ENCODE data around the gene MUCL1. TPM values are rescaled to one million over a fixed set of nuclear protein-coding genes. Genes with fewer than 3 reads are reported as not detected.

Gene MUCL1
- total RNA-seq (2014; rRNA removed; shearing (Covaris generic)) = not detected in 2 replicates

DNA sequence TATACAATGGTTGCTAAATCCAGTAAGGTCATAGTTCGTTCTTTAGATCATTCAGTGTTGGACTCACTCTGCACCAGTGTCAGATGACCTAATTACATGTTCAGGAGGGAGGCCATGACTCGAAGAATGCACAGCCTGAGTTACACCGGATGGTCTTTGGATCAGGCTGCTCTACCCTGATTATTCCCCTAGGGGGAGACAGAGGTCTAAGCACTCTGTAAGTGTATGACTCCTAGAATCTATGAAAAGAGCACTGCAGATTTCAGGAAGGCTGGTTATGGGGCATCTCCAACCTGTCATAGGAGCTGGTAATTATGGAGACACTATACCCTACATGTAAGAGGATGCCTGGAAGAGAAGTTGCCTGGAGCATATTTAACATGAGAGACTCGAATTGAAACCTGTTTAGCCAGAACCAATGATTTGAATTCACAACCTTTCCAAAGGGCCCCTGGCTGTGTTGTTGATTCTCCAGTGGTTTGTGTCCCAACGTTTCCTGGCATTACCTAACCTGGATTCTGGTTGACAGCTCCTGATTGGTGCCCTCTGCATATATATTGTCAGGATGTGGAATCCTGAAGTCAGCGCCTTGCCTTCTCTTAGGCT, at the start of gene MUCL1:
TSS of gene MUCL1 (plus strand) at position 584 of the 606 bp plus-strand sequence. CDS start 67 bp downstream, outside the sequence.
- H3K36me3 ChIP-seq (replicated peaks; ENCODE audit: control insufficient read depth, insufficient read depth, low read length) = no peaks in the 10 kb centered on the region
- H3K4me3 ChIP-seq (ENCODE audit: insufficient read depth, low read depth, low read length) = no peak within 1 kb of the TSS
- H3K27me3 ChIP-seq (ENCODE audit: control insufficient read depth, insufficient read depth, low read length) = peaks cover 7% of the 10 kb centered on the region
- DNase-seq = peak; percentile 37

DNA sequence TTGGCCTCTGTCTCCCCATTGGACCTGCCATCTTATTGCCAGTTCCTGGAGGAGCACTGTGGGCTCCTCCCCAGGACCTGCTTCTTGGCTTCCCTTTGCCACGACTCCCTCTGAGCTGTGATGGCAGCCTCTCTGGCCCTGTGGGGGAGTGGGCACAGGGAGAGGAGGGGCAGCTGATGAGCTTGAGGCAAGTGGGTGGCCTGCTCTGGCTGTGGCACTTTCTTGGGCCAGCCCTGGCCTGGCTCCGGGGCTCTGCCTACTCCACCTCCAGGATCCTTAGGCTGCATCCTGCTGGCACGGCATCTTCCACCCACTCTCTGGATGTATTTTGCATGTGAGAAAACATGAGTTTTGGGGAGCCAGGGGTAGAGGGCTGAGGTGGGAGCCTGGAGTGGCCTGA, 32.6 kb upstream of the MUCL1 start:
- DNase-seq = no peak
- H3K36me3 ChIP-seq (replicated peaks; ENCODE audit: control insufficient read depth, insufficient read depth, low read length) = no peaks in the 10 kb centered on the region
- H3K4me3 ChIP-seq (ENCODE audit: insufficient read depth, low read depth, low read length) = no peak overlapping the region
- no peaks in the 10 kb centered on the region for H3K27me3 ChIP-seq (ENCODE audit: control insufficient read depth, insufficient read depth, low read length)

- Histone ChIP-seq H3K27me3 (ENCODE audit: control insufficient read depth, insufficient read depth, low read length) (no peaks in the 10 kb centered on the region), H3K36me3 (replicated peaks; ENCODE audit: control insufficient read depth, insufficient read depth, low read length) (no peaks in the 10 kb centered on the region), H3K4me3 (ENCODE audit: insufficient read depth, low read depth, low read length) (no peak overlapping the region)
- DNase-seq = peak; percentile 6
These were observed 29.9 kb upstream of the MUCL1 start for GRCh38 chr12:54824402-54824801.

GRCh38 chr12:54829511-54829910, 24.8 kb upstream of the MUCL1 start:
- no peak for DNase-seq
- Histone ChIP-seq H3K27me3 (ENCODE audit: control insufficient read depth, insufficient read depth, low read length) (no peaks in the 10 kb centered on the region), H3K4me3 (ENCODE audit: insufficient read depth, low read depth, low read length) (no peak overlapping the region), H3K36me3 (replicated peaks; ENCODE audit: control insufficient read depth, insufficient read depth, low read length) (no peaks in the 10 kb centered on the region)

DNA sequence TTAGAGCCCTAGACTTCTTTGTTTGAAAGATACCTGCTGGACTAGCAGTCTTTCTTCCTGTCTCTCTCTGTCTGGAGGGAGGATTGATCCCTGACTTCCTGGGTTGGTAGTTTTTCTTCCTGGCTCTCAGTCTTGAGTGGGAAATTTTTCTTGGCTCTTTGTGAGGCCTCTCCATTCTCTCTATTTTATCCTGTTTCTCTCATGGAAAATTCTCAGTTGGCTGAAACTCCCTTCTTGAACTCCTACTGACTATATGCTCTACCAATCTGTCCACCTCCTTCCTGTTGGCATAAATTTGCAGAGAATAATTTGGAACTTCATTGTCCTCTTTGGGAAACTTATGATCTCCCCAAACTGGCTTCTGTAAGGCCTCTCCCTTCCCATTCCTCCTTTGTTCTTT, 24.1 kb upstream of the MUCL1 start:
- Histone ChIP-seq H3K27me3 (ENCODE audit: control insufficient read depth, insufficient read depth, low read length) (no peaks in the 10 kb centered on the region), H3K36me3 (replicated peaks; ENCODE audit: control insufficient read depth, insufficient read depth, low read length) (no peaks in the 10 kb centered on the region), H3K4me3 (ENCODE audit: insufficient read depth, low read depth, low read length) (no peak overlapping the region)
- DNase-seq = no peak

DNA sequence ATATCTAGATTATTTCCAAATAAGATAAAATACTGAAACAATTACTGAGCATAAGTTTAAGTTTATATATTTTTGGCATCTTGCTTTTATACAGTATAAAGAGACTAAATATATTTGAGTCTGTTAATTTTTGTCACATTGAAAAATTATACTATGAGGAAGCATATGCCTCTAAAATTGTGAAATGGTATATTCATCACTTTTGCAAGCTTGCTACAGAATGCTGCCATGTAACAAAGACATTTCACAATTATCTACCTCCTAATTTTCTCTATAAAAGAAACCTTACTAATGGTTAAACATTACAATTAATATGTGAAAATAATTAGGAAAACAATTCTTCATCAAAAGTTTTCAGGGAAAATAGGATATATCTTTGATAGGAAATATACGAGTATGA, 22.7 kb upstream of the MUCL1 start:
- Histone ChIP-seq H3K27me3 (ENCODE audit: control insufficient read depth, insufficient read depth, low read length) (no peaks in the 10 kb centered on the region), H3K36me3 (replicated peaks; ENCODE audit: control insufficient read depth, insufficient read depth, low read length) (no peaks in the 10 kb centered on the region), H3K4me3 (ENCODE audit: insufficient read depth, low read depth, low read length) (no peak overlapping the region)
- no peak for DNase-seq

- Histone ChIP-seq H3K27me3 (ENCODE audit: control insufficient read depth, insufficient read depth, low read length) (no peaks in the 10 kb centered on the region), H3K4me3 (ENCODE audit: insufficient read depth, low read depth, low read length) (no peak overlapping the region), H3K36me3 (replicated peaks; ENCODE audit: control insufficient read depth, insufficient read depth, low read length) (no peaks in the 10 kb centered on the region)
- DNase-seq = no peak
These were observed 14.0 kb upstream of the MUCL1 start for GRCh38 chr12:54840244-54840865.

- peaks cover 7% of the 10 kb centered on the region for H3K27me3 ChIP-seq (ENCODE audit: control insufficient read depth, insufficient read depth, low read length)
- DNase-seq = no peak
- H3K4me3 ChIP-seq (ENCODE audit: insufficient read depth, low read depth, low read length) = no peak overlapping the region
- no peaks in the 10 kb centered on the region for H3K36me3 ChIP-seq (replicated peaks; ENCODE audit: control insufficient read depth, insufficient read depth, low read length)
These were observed 3.1 kb downstream of the MUCL1 start for GRCh38 chr12:54857406-54857805.

GRCh38 chr12:54858562-54858961, 4.2 kb downstream of the MUCL1 start:
- H3K27me3 ChIP-seq (ENCODE audit: control insufficient read depth, insufficient read depth, low read length) = peaks cover 7% of the 10 kb centered on the region
- H3K36me3 ChIP-seq (replicated peaks; ENCODE audit: control insufficient read depth, insufficient read depth, low read length) = no peaks in the 10 kb centered on the region
- H3K4me3 ChIP-seq (ENCODE audit: insufficient read depth, low read depth, low read length) = no peak overlapping the region
- DNase-seq = no peak

DNA sequence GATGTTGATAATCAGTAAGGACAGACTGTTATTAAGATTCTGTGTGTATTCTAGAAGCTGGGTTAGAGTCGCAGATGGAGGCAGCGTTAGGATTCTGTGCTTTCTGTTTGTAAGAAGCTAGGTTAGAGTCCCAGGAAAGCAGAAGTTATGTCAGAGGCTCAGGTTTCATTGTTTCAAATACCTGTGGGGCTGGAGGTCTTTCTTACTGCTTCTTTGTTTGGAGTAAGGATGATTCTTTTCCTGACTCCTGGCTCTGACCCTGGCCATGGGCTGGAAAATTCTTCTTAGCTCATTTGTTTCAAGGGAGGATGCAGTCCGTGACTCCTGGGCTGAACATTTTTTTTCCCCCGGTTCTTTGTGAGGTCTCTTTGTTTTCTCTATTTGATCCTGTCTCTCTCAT, 5.2 kb downstream of the MUCL1 start:
- H3K4me3 ChIP-seq (ENCODE audit: insufficient read depth, low read depth, low read length) = no peak overlapping the region
- H3K36me3 ChIP-seq (replicated peaks; ENCODE audit: control insufficient read depth, insufficient read depth, low read length) = no peaks in the 10 kb centered on the region
- H3K27me3 ChIP-seq (ENCODE audit: control insufficient read depth, insufficient read depth, low read length) = peaks cover 7% of the 10 kb centered on the region
- peak; percentile 1 for DNase-seq

DNA sequence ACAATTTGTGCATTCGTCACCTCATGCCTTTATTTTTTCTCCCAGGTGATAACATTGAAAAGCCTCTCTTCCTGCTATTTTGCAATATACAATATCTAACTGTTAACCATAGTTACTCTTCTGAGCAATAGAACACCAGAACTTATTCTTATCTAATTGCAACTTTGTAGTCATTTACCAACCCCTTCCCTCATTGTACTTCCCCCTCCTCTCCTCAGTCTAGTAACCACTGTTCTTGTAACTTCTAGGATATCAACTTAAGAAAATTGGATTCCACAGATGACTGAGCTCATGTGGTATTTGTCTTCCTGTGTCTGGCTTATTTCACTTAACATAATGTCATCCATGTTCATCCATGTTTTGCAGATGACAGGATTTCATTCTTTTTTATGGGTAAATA, 7.6 kb downstream of the MUCL1 start:
- H3K27me3 ChIP-seq (ENCODE audit: control insufficient read depth, insufficient read depth, low read length) = peaks cover 7% of the 10 kb centered on the region
- DNase-seq = no peak
- no peak overlapping the region for H3K4me3 ChIP-seq (ENCODE audit: insufficient read depth, low read depth, low read length)
- H3K36me3 ChIP-seq (replicated peaks; ENCODE audit: control insufficient read depth, insufficient read depth, low read length) = no peaks in the 10 kb centered on the region

- no peak for DNase-seq
- Histone ChIP-seq H3K36me3 (replicated peaks; ENCODE audit: control insufficient read depth, insufficient read depth, low read length) (no peaks in the 10 kb centered on the region), H3K4me3 (ENCODE audit: insufficient read depth, low read depth, low read length) (no peak overlapping the region), H3K27me3 (ENCODE audit: control insufficient read depth, insufficient read depth, low read length) (no peaks in the 10 kb centered on the region; the same call in 1 of the 2 replicates)
These were observed 9.8 kb downstream of the MUCL1 start for GRCh38 chr12:54863948-54864618.

DNA sequence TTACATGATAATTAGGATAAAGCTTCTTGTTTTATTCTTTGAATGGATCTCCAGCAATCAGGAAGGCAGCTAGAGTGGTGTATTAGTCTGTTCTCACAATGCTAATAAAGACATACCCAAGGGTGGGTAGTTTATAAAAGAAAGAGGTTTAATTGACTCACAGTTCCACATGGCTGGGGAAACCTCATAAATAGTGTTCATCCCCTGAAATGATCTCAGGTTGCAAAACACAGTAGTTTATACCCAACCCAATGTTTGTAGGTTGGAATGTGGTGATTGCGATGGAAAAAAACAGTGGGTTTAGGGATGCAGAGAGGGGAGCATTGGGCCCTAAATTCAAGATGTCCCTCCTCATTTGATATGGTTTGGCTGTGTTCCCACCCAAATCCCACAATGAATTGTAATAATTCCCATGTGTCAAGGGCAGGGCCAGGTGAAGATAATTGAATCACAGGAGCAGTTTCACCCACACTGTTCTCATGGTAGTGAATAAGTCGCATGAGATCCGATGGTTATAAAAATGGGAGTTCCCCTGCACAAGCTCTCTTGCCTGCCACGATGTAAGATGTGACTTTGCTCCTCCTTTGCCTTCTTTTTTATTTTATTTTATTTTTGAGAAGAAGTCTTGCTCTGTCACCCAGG, 11.5 kb downstream of the MUCL1 start:
- DNase-seq = no peak
- Histone ChIP-seq H3K4me3 (ENCODE audit: insufficient read depth, low read depth, low read length) (no peak overlapping the region), H3K27me3 (ENCODE audit: control insufficient read depth, insufficient read depth, low read length) (no peaks in the 10 kb centered on the region), H3K36me3 (replicated peaks; ENCODE audit: control insufficient read depth, insufficient read depth, low read length) (no peaks in the 10 kb centered on the region)

GRCh38 chr12:54868690-54869089, 14.4 kb downstream of the MUCL1 start:
- DNase-seq = no peak
- H3K27me3 ChIP-seq (ENCODE audit: control insufficient read depth, insufficient read depth, low read length) = no peaks in the 10 kb centered on the region
- H3K36me3 ChIP-seq (replicated peaks; ENCODE audit: control insufficient read depth, insufficient read depth, low read length) = no peaks in the 10 kb centered on the region
- H3K4me3 ChIP-seq (ENCODE audit: insufficient read depth, low read depth, low read length) = no peak overlapping the region

GRCh38 chr12:54870048-54870447, 15.7 kb downstream of the MUCL1 start:
- H3K4me3 ChIP-seq (ENCODE audit: insufficient read depth, low read depth, low read length) = no peak overlapping the region
- no peaks in the 10 kb centered on the region for H3K36me3 ChIP-seq (replicated peaks; ENCODE audit: control insufficient read depth, insufficient read depth, low read length)
- DNase-seq = no peak
- no peaks in the 10 kb centered on the region for H3K27me3 ChIP-seq (ENCODE audit: control insufficient read depth, insufficient read depth, low read length)
